ENCODE measurements around the gene OOSP1. TPM values are rescaled to one million over a fixed set of nuclear protein-coding genes. Genes with fewer than 3 reads are reported as not detected.

The OOSP1 gene
- polyA plus RNA-seq, 3 donors = not detected

DNA sequence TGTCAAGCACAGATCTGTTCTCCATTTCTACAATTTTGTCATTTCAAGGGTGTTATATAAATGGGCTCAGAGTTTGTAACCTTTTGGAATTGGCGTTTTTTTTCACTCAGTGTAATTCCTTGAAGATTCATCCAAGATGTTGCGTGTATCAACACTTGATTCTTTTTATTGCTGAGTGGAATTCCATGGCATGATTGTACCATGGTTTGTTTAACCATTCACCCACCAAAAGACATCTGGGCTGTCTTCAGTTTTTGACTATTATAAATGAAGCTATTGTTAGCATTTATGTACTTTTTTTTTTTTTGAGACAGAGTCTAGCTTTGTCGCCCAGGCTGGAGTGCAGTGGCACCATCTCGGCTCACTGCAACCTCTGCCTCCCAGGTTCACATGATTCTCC lies 2.9 kb downstream of the OOSP1 start:
- peaks cover 0 to 6% of the 10 kb centered on the region in 2 donors for H3K9me3 ChIP-seq (replicated peaks in 1 of 2; ENCODE audit: control insufficient read depth in 1 of 2, insufficient read depth in 1 of 2, low read length in 2 of 2)
- DNase-seq = no peak
- H3K79me2 ChIP-seq (ENCODE audit: insufficient read depth, low read length) = no peaks in the 10 kb centered on the region
- WGBS (ENCODE audit: insufficient coverage) = no CpG with 5 or more reads among the region's 4 CpGs
- no peaks in the 10 kb centered on the region for H3K36me3 ChIP-seq (replicated peaks in 1 of 2; ENCODE audit: control insufficient read depth in 1 of 2, insufficient read depth in 2 of 2, low read length in 2 of 2)
- peaks cover 16% of the 10 kb centered on the region for H3K4me1 Mint-ChIP-seq
- no peaks in the 10 kb centered on the region for H3K27me3 ChIP-seq (ENCODE audit: control insufficient read depth in 2 of 2, insufficient read depth in 2 of 2, low read length in 2 of 2)
- no peak overlapping the region for H3K9ac ChIP-seq (ENCODE audit: insufficient read depth, low read length, poor library complexity, severe bottlenecking)
- H3K4me3 ChIP-seq (replicated peaks in 1 of 3; ENCODE audit: low read depth in 2 of 3, low read length in 3 of 3) = no peak overlapping the region
- H3K4me3 Mint-ChIP-seq = no peak overlapping the region
- intact Hi-C loops (cut with micrococcal nuclease) = no loop called here
- H3K27ac ChIP-seq (ENCODE audit: low read depth in 1 of 2, low read length in 2 of 2) = no peak overlapping the region
- peaks cover 6 to 18% (median 12%) of the 10 kb centered on the region in 7 donors for H3K9me3 Mint-ChIP-seq
- no peak overlapping the region for H3K4me2 ChIP-seq (replicated peaks; ENCODE audit: extremely low read depth, low read length, poor library complexity, severe bottlenecking)
- no peaks in the 10 kb centered on the region for H3K36me3 Mint-ChIP-seq
- H4K20me1 ChIP-seq (ENCODE audit: insufficient read depth, low read length) = no peaks in the 10 kb centered on the region
- H3K27ac Mint-ChIP-seq = no peak overlapping the region
- H3K27me3 Mint-ChIP-seq (ENCODE audit: low read depth in 3 of 3) = peaks cover 0 to 9% (median 3%) of the 10 kb centered on the region in 3 donors
- H2AFZ ChIP-seq (ENCODE audit: insufficient read depth, low read depth, low read length, poor library complexity, severe bottlenecking) = no peak overlapping the region
- H3K4me1 ChIP-seq (ENCODE audit: control insufficient read depth in 1 of 2, insufficient read depth in 2 of 2, low read length in 2 of 2) = peaks cover 0 to 2% of the 10 kb centered on the region in 2 donors
- TF ChIP-seq, protein P1, sequence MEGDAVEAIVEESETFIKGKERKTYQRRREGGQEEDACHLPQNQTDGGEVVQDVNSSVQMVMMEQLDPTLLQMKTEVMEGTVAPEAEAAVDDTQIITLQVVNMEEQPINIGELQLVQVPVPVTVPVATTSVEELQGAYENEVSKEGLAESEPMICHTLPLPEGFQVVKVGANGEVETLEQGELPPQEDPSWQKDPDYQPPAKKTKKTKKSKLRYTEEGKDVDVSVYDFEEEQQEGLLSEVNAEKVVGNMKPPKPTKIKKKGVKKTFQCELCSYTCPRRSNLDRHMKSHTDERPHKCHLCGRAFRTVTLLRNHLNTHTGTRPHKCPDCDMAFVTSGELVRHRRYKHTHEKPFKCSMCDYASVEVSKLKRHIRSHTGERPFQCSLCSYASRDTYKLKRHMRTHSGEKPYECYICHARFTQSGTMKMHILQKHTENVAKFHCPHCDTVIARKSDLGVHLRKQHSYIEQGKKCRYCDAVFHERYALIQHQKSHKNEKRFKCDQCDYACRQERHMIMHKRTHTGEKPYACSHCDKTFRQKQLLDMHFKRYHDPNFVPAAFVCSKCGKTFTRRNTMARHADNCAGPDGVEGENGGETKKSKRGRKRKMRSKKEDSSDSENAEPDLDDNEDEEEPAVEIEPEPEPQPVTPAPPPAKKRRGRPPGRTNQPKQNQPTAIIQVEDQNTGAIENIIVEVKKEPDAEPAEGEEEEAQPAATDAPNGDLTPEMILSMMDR (IDR thresholded peaks at IDR 0.05) = no peak

DNA sequence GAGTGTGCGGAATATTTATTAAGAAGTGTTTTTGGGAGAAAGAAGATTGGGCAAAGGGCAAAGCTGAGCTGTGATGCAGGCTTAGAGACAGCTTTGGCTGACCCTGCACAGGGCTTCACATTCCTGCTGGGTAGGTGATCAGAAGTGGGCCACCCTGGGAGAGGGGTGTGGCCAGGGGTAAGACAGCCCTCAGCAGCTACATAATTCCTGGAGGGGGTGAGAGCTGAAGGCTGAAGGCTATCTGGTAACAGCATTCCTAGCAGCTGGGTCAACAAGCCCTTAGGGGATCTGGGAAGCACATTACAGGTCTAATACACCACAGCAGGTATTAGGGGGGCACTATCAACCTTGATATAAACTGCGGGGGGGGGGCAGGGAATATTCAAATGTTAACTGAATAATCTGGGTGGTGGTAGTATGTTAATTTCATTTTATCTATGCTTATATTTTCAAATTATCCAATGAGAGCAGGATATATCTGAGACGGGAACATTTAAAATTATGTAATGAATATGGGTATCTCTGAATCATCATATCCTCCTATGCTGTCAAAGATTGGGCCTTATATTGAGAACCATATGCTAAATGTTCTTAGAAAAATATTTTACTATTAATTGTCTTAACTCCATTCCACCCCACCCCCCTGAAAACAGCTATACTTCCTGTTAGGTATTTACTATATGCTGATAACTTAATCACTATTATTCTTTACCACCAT lies 5.9 kb downstream of the OOSP1 start:
- H3K27me3 ChIP-seq (ENCODE audit: control insufficient read depth in 2 of 2, insufficient read depth in 2 of 2, low read length in 2 of 2) = no peaks in the 10 kb centered on the region
- no peak overlapping the region for H3K27ac ChIP-seq (ENCODE audit: low read depth in 1 of 2, low read length in 2 of 2)
- no peaks in the 10 kb centered on the region for H3K36me3 ChIP-seq (replicated peaks in 1 of 2; ENCODE audit: control insufficient read depth in 1 of 2, insufficient read depth in 2 of 2, low read length in 2 of 2)
- peaks cover 0 to 2% of the 10 kb centered on the region in 2 donors for H3K4me1 ChIP-seq (ENCODE audit: control insufficient read depth in 1 of 2, insufficient read depth in 2 of 2, low read length in 2 of 2)
- WGBS (ENCODE audit: insufficient coverage) = 100% methylated on average over 1 of the region's 3 CpGs
- no peaks in the 10 kb centered on the region for H4K20me1 ChIP-seq (ENCODE audit: insufficient read depth, low read length)
- intact Hi-C loops (cut with micrococcal nuclease) = no loop called here
- TF ChIP-seq, protein P1 (IDR thresholded peaks at IDR 0.05) = no peak
- no peak overlapping the region for H3K9ac ChIP-seq (ENCODE audit: insufficient read depth, low read length, poor library complexity, severe bottlenecking)
- no peak overlapping the region for H3K27ac Mint-ChIP-seq
- H3K4me3 Mint-ChIP-seq = no peak overlapping the region
- H3K4me2 ChIP-seq (replicated peaks; ENCODE audit: extremely low read depth, low read length, poor library complexity, severe bottlenecking) = no peak overlapping the region
- H3K36me3 Mint-ChIP-seq = no peaks in the 10 kb centered on the region
- no peaks in the 10 kb centered on the region for H3K79me2 ChIP-seq (ENCODE audit: insufficient read depth, low read length)
- H3K9me3 ChIP-seq (replicated peaks in 1 of 2; ENCODE audit: control insufficient read depth in 1 of 2, insufficient read depth in 1 of 2, low read length in 2 of 2) = peaks cover 0 to 6% of the 10 kb centered on the region in 2 donors
- peaks cover 0 to 4% (median under 1%) of the 10 kb centered on the region in 3 donors for H3K27me3 Mint-ChIP-seq (ENCODE audit: low read depth in 3 of 3)
- no peak for DNase-seq
- no peak overlapping the region for H2AFZ ChIP-seq (ENCODE audit: insufficient read depth, low read depth, low read length, poor library complexity, severe bottlenecking)
- H3K4me3 ChIP-seq (replicated peaks in 1 of 3; ENCODE audit: low read depth in 2 of 3, low read length in 3 of 3) = no peak overlapping the region
- peaks cover 4 to 19% (median 12%) of the 10 kb centered on the region in 7 donors for H3K9me3 Mint-ChIP-seq
- peaks cover 10% of the 10 kb centered on the region for H3K4me1 Mint-ChIP-seq

Data from CD14-positive monocyte (primary cell).